GM15510 (cell line): ENCODE results near the gene PCSK6.

ENCODE experiments used
- POLR2A ChIP-seq: IDR thresholded peaks from 3 replicates; pipeline ENCODE4 v1.6.1; 2011; ENCODE audit warnings: borderline replicate concordance; ENCODE audit not compliant: insufficient read length; ENCODE audit errors: extremely low read depth

The PCSK6 gene

GRCh38 chr15:101332061-101332467, 157.4 kb downstream of the PCSK6 start:
- TF ChIP-seq POLR2A, result no peak

GRCh38 chr15:101329867-101330380, 159.6 kb downstream of the PCSK6 start:
- no peak for TF ChIP-seq POLR2A

- no peak for TF ChIP-seq POLR2A
Observed at GRCh38 chr15:101329309-101329863, 160.1 kb downstream of the PCSK6 start.

- no peak for TF ChIP-seq POLR2A
Observed at GRCh38 chr15:101328001-101328400, 161.5 kb downstream of the PCSK6 start.

GRCh38 chr15:101327147-101327740, 162.3 kb downstream of the PCSK6 start:
- no peak for TF ChIP-seq POLR2A

- TF ChIP-seq POLR2A, result no peak
Observed at GRCh38 chr15:101326462-101327146, 162.9 kb downstream of the PCSK6 start.

- no peak for TF ChIP-seq POLR2A
Observed at GRCh38 chr15:101326026-101326315, 163.5 kb downstream of the PCSK6 start.

- no peak for TF ChIP-seq POLR2A
Observed at GRCh38 chr15:101325263-101326025, 164.1 kb downstream of the PCSK6 start.

- TF ChIP-seq POLR2A, result no peak
Observed at GRCh38 chr15:101324524-101325177, 164.9 kb downstream of the PCSK6 start.

GRCh38 chr15:101323793-101324523, 165.5 kb downstream of the PCSK6 start:
- no peak for TF ChIP-seq POLR2A

- TF ChIP-seq POLR2A, result no peak
Observed at GRCh38 chr15:101322854-101323477, 166.5 kb downstream of the PCSK6 start.

GRCh38 chr15:101322016-101322695, 167.4 kb downstream of the PCSK6 start:
- no peak for TF ChIP-seq POLR2A

GRCh38 chr15:101320501-101321052, 168.9 kb downstream of the PCSK6 start:
- TF ChIP-seq POLR2A, result no peak
